22Rv1 (cell line): Measurements from ENCODE around the gene TNS1.

Experiments
- H3K27ac ChIP-seq: fragments of 450-650 bp; 2 replicates; pipeline ENCODE4 v1.5.1; 2017
- CTCF ChIP-seq: fragments of 450-650 bp; IDR thresholded peaks from 2 replicates; pipeline ENCODE4 v1.5.1; 2017; ENCODE audit warnings: mild to moderate bottlenecking
- ZFX ChIP-seq: fragments of 450-650 bp; IDR thresholded peaks from 2 replicates; pipeline ENCODE4 v1.6.1; 2017; ENCODE audit warnings: antibody characterized with exemption, borderline replicate concordance

The TNS1 gene

DNA sequence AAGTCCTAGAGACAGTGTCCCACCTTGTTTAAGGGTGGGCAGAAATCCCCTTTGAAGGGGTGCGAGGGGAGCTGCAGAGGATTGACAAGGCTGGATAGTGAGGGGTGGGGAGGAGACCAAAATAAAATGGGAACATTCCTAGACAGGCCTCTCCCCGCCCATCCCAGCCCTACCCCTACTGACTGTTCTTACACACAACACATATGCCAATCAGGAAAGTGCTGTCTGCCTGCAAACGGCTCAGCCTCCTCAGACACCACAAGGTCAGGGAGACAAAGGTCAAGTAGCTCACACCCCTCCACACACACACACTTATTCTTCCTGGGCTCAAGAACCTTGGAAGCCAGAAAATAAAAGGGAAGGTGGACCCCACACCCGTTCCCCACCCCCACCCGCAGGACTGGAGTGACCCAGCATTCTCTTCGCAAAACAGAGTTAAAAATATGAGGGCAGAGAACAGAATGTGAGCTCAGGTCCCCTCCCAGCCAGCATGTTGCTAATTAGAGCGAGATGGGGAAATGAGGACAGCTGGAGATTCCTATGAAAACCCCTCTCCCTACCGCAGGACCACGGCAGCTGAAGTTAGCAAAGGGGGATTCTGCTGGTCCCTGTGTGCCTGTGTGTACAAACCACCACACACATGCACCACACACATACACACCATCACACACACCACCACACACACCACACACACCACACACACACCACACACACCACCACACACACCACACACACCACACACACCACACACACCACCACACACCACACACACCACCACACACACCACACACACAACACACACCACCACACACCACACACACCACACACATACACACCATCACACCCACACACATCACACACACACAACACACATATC is 197.8 kb downstream of the TNS1 start:
- no peak for TF ChIP-seq ZFX
- TF ChIP-seq CTCF, result no peak
- no peak overlapping the region for H3K27ac ChIP-seq

GRCh38 chr2:217804338-217804737 is 198.5 kb downstream of the TNS1 start:
- no peak for TF ChIP-seq ZFX
- TF ChIP-seq CTCF, result no peak
- no peak overlapping the region for H3K27ac ChIP-seq

- TF ChIP-seq CTCF (no peak), ZFX (no peak)
- H3K27ac ChIP-seq, result no peak overlapping the region
Measured at GRCh38 chr2:217803653-217803960, 199.2 kb downstream of the TNS1 start.

GRCh38 chr2:217802876-217803652 is 199.7 kb downstream of the TNS1 start:
- H3K27ac ChIP-seq, result no peak overlapping the region
- TF ChIP-seq ZFX, result no peak
- no peak for TF ChIP-seq CTCF

- H3K27ac ChIP-seq, result no peak overlapping the region
- TF ChIP-seq ZFX (no peak), CTCF (no peak)
Measured at GRCh38 chr2:217802266-217802665, 200.5 kb downstream of the TNS1 start.

DNA sequence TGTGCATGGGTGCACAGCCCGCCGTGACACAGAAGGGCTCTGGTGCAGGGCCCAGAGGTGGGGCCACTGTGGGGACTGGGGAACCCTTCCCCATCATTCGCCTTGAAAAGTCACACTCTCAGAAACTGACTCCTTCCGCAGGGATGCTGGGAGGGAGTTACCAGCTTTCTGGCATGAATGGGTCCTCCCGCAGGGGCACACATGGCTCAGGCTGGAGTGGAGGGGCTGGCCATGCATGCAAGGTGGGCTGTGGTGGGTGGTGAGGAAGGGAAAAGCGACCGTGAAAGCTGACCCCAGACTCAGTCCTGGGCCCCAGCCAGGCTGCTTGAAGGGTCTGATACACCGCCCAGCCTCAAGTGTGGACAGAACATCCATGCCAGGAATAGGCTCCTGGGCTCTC is 201.1 kb downstream of the TNS1 start:
- TF ChIP-seq CTCF (no peak), ZFX (no peak)

DNA sequence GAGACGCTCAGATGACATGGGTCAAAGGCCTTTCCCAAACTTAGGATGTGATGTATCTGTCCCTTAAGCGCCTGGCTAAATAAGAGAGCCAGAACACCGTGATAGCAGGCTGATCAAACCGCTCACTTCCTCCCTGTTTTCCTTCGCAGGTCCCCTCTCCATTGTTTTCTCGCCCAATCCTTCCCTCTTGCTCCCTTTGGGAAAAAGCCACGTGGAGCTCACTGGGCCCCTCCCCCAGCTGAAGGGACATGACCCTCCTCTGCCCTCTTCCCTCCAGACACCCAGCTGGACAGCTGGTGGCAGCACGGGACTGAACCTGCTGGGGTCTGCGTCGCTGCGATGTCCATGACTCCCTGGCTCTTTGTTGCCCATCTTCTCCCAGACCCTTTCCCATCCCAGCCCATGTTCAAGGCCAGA is 201.7 kb downstream of the TNS1 start:
- TF ChIP-seq ZFX (no peak), CTCF (no peak)
- no peak overlapping the region for H3K27ac ChIP-seq

More for the DNA sequence above, 201.1 kb downstream of the TNS1 start:
- H3K27ac ChIP-seq, result no peak overlapping the region
